T follicular helper cell (primary cell): ENCODE data around the gene MYO9B.
"Not testable (repeated sequence)": the region's sequence is repeated elsewhere in the genome, so short reads cannot be mapped to it uniquely, and the experiment has no call there.

Source experiments
- DNase-seq: peaks from one replicate; pipeline ENCODE4 v3.0.0-alpha.2; 2020; ENCODE audit warnings: low read depth

The MYO9B gene

GRCh38 chr19:17180997-17181702 lies 105.6 kb downstream of the MYO9B start:
- DNase-seq = no peak

DNA sequence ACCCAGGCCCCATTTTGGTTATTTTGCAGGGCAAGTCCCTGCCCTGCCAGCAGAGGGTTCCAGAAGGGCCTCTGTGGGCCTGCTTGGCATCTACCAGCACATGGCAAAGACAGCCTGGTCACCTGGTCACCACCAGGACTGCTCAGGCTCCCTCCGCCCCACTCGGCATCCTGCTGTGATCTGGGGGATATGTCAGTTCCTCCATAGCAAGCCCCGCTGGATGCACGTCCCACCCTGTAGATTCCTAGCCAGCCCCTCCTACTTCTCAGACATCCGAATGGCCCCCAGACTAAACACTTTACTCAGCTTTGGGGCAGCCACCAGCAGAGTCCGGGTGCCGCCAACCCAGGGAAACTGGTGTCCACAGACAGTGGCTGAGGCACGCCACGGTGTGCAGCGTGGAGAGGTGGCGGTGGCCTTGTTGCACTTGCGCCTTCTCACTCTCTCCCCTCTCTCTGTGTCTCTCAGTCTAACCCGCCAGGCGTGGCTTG lies 107.7 kb downstream of the MYO9B start:
- no peak for DNase-seq

DNA sequence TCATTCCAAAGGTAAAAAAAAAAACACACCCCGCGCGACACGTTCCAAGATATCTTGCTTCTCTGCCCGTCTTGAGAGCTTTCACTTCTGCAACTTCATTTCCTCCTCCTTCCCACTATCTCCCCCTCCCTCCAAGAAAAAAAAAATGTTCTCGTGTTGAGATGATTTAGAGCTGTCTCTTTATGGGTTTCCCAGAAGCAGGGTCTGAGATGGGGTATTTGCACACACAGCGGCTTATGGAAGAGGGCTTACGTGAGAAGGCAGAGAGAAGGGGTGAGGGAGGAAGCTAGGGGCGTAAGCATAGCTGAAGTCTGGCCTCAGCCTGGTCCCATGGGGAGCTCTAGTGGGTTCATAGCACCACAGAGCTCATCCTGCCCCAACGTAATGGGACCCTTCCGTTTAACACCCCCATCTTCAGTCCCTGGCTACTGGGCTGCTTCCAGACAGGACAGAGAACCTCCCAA lies 108.3 kb downstream of the MYO9B start:
- DNase-seq = no peak

DNA sequence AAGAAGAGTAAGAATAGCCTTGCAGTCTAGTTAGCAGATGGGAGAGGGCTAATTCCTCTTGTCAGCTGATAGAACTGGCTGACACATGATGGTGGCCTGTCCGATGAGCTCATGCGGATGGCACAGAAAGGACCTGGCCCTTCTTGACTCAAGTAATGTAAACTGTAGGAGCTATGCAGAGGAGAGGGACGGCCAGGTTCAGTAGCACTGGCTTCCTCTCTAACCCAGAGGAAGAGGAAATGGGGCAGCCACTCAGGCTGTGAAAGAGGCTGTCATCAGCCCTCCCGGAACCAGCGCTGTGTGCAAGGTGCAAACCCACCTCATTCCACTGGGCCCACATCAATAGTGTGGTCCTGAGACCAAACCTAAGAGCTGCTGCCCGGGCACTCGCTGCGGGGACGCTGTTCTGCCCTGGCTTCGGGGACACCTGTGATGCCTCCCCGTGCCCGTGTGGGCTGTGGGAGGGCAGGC lies 108.8 kb downstream of the MYO9B start:
- no peak for DNase-seq

GRCh38 chr19:17185590-17185989 lies 110.0 kb downstream of the MYO9B start:
- no peak for DNase-seq

DNA sequence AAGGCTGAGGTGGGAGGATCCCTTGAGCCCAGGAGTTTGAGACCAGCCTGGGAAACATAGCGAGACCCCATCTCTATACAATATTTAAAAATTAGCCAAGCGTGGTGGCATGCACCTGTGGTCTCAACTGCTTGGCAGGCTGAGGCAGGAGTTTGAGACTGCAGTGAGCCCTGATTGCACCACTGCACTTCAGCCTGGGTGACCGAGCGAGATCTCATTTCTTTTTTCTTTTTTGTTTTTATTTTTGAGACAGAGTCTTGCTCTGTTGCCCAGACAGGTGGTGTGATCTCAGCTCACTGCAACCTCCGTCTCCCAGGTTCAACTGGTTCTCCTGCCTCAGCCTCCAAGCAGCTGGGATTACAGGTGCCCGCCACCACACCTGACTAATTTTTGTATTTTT lies 116.2 kb downstream of the MYO9B start:
- DNase-seq = not testable (repeated sequence)

- DNase-seq = no peak
These were observed 117.2 kb downstream of the MYO9B start for GRCh38 chr19:17192751-17193150.

DNA sequence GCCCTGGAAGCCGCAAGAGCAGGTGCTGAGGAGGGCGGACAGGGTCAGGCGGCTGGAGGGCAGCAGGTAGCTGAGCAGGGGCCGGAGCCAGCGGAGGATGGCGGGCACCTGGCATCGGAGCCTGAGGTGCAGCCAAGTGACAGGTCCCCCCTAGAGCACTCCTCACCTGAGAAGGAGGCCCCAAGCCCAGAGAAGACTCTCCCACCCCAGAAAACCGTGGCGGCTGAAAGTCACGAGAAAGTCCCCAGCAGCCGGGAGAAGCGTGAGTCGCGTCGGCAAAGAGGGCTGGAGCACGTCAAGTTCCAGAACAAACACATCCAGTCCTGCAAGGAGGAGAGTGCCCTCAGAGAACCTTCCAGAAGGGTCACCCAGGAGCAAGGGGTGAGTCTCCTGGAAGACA lies 119.0 kb downstream of the MYO9B start:
- DNase-seq = no peak

DNA sequence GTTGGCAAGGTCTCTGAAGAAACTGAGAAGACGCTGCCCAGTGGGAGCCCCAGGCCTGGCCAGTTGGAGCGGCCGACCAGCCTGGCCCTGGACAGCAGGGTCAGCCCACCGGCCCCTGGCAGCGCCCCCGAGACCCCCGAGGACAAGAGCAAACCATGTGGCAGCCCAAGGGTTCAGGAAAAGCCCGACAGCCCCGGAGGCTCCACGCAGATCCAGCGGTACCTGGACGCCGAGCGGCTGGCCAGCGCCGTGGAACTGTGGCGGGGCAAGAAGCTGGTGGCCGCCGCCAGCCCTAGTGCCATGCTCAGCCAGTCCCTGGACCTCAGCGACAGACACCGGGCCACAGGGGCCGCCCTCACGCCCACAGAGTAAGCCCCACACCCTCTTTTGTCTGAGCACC lies 119.5 kb downstream of the MYO9B start:
- DNase-seq = no peak

GRCh38 chr19:17196610-17197009 lies 121.0 kb downstream of the MYO9B start:
- no peak for DNase-seq

- DNase-seq = no peak
These were observed 122.1 kb downstream of the MYO9B start for GRCh38 chr19:17197666-17198065.

- DNase-seq = no peak
These were observed 125.0 kb downstream of the MYO9B start for GRCh38 chr19:17200408-17201079.

DNA sequence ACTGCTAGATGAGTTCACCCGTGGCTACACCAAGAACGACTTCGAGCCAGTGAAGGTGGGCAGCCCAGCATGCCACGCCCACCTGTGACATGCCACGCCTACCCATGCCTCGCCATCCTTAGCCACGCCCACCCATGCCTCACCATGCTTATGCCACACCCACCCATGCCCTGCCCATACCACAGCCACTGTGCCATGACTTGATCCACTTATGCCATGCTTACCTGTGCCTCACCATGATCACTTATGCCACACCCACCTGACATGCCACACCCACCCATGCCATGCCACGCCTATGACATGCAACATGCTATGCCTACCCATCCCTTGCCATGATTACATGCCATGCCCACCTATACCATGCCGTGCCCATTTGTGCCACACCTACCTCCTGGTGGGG lies 126.7 kb downstream of the MYO9B start:
- DNase-seq = no peak

- no peak for DNase-seq
These were observed 127.1 kb downstream of the MYO9B start for GRCh38 chr19:17202713-17203112.

- DNase-seq = peak; percentile 38
These were observed 129.9 kb downstream of the MYO9B start for GRCh38 chr19:17205237-17206140.

DNA sequence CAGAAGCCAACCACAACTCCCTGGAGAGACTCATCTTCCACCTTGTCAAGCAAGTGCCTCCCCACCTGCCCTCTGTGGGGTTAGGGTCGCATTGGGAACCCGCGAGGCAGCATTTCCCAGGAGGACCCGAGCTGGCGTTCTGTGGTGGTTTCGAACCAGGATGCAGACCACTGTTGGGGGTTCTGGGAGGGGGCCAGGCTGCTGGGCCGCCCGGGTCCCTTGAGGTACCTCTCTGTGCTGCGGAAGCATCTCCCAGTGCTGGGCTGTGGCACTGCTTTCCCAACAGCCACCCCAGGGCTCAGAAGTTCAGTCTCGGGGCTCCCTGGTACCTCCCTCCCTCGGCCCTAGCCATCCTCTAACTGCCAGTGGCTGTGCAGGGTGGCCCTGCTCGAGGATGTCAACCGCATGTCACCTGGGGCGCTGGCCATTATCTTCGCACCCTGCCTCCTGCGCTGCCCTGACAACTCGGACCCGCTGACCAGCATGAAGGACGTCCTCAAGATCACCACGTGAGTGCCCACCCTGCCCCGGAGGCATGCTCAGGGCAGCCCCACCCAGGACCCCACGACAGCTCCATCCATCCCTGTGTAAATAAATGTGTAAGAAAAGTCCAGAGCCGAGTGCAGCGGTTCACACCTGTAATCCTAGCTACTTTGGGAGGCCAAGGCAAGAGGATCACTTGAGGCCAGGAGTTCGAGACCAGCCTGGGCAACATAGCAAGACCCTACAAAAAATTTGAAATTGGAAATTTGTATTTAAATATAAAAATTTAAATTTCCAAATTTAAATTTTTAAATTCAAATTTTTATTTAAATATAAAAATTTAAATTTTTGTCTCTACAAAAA lies 131.4 kb downstream of the MYO9B start:
- no peak for DNase-seq

- no peak for DNase-seq
These were observed 133.8 kb downstream of the MYO9B start for GRCh38 chr19:17209126-17210036.

DNA sequence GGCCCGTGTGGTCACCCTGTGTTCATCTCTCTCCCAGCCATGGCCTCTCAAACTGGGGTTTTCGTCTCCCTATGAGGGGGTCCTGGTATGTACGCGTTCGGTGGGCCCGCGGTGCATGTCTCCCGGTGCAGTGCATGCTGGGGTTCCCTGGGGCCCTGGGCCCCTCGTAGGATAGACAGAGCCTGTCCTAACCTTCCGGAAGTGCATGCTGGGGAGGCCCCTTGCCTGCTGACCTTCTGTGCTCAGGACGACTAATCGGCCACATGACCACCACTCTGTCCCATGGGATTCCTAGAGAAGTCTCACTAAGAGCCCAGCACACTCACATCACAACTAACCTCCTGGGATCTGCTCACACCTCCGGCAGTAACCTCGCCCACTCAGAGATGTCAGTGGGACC lies 134.7 kb downstream of the MYO9B start:
- no peak for DNase-seq

- no peak for DNase-seq
These were observed 136.2 kb downstream of the MYO9B start for GRCh38 chr19:17211547-17212446.
